Fibroblast of lung (primary cell): ENCODE measurements around the gene KRTAP10-12. TPM values are rescaled to one million over a fixed set of nuclear protein-coding genes. Genes with fewer than 3 reads are reported as not detected.

Source experiments
- DNase-seq, 2 donors: peaks; one replicate each; pipeline versions ENCODE4 v3.0.0 to v3.0.0-alpha.2; 2010; ENCODE audit warnings: low read depth in 2 of 2
- H2AFZ ChIP-seq: 2 replicates; pipeline ENCODE4 v1.5.1; 2012; ENCODE audit warnings: low read length, control low read depth, inconsistent platforms
- H3K27ac ChIP-seq: 2 replicates; pipeline ENCODE4 v1.5.1; 2011; ENCODE audit warnings: low read length, control low read depth; ENCODE audit not compliant: insufficient read depth
- H3K27me3 ChIP-seq: 2 replicates; pipeline ENCODE4 v1.5.1; 2011; ENCODE audit warnings: mild to moderate bottlenecking, low read length; ENCODE audit not compliant: control insufficient read depth, insufficient read depth
- H3K36me3 ChIP-seq: 2 replicates; pipeline ENCODE4 v1.5.1; 2011; ENCODE audit warnings: low read length; ENCODE audit not compliant: control insufficient read depth, insufficient read depth
- H3K4me1 ChIP-seq: 2 replicates; pipeline ENCODE4 v1.5.1; 2011; ENCODE audit warnings: low read length; ENCODE audit not compliant: control insufficient read depth, insufficient read depth; ENCODE audit errors: extremely low read depth
- H3K4me2 ChIP-seq: 2 replicates; pipeline ENCODE4 v1.5.1; 2011; ENCODE audit warnings: low read length, control low read depth; ENCODE audit not compliant: insufficient read depth; ENCODE audit errors: extremely low read depth
- H3K4me3 ChIP-seq, 4 experiments: fragments of 200-600 bp in 1 of 4; sonication (generic) in 1 of 4; replicated peaks in 1 of 4; 2 replicates each; pipeline ENCODE4 v1.5.1; 2011 to 2016; ENCODE audit warnings: low read length in 4 of 4, low read depth in 3 of 4, mild to moderate bottlenecking in 3 of 4, control low read depth in 2 of 4, inconsistent platforms in 1 of 4, mixed read lengths in 1 of 4; ENCODE audit not compliant: insufficient read depth in 1 of 4; ENCODE audit errors: control extremely low read depth in 1 of 4
- H3K79me2 ChIP-seq: 2 replicates; pipeline ENCODE4 v1.5.1; 2012; ENCODE audit warnings: mild to moderate bottlenecking, low read length, inconsistent platforms; ENCODE audit not compliant: control insufficient read depth, insufficient read depth
- H3K9ac ChIP-seq: 2 replicates; pipeline ENCODE4 v1.5.1; 2011; ENCODE audit warnings: mild to moderate bottlenecking, low read length, control low read depth; ENCODE audit not compliant: insufficient read depth
- H3K9me3 ChIP-seq: 2 replicates; pipeline ENCODE4 v1.5.1; 2012; ENCODE audit warnings: low read depth, low read length; ENCODE audit not compliant: control insufficient read depth, insufficient read depth
- H4K20me1 ChIP-seq: 2 replicates; pipeline ENCODE4 v1.5.1; 2011; ENCODE audit warnings: low read length; ENCODE audit not compliant: control insufficient read depth, insufficient read depth; ENCODE audit errors: extremely low read depth
- EZH2 ChIP-seq: IDR thresholded peaks from 2 replicates; pipeline ENCODE4 v1.5.1; 2012; ENCODE audit warnings: low read length, control low read depth, mild to moderate bottlenecking; ENCODE audit errors: missing control alignments
- polyA plus RNA-seq, 2 donors: library from polyadenylated mRNA; depleted of rRNA in 1 of 2; stranded (reverse) in 1 of 2; unstranded in 1 of 2; fragments of >200 nt; gene quantifications; 2 replicates each; pipeline ENCODE4 v1.2.1, GENCODE V29; 2011 to 2012; ENCODE audit warnings: missing spikeins in 1 of 2
- total RNA-seq: library from RNA; depleted of rRNA; stranded (reverse); fragments of >200 nt; gene quantifications from 2 replicates; pipeline ENCODE4 v1.2.1, GENCODE V29; 2014
- TF ChIP-seq, protein P1 (sequence below), 2 donors: IDR thresholded peaks in 1 of 2; conservative IDR thresholded peaks in 1 of 2; 1 replicate in 1 of 2; 2 replicates in 1 of 2; pipeline ENCODE4 v1.5.1; 2011 to 2012; ENCODE audit warnings: low read length in 2 of 2, control low read depth in 1 of 2, inconsistent platforms in 1 of 2, low read depth in 1 of 2, mild to moderate bottlenecking in 1 of 2

KRTAP10-12 gene
- total and polyA plus RNA-seq, 2 donors (not counting 1 experiment from before 2014, with no cell fraction given) = not detected

GRCh38 chr21:44727321-44727720, 30.3 kb downstream of the KRTAP10-12 start:
- Histone ChIP-seq H3K36me3 (no peaks in the 10 kb centered on the region), H3K4me3 (no peak overlapping the region), H3K27me3 (peaks cover 14% of the 10 kb centered on the region), H2AFZ (no peak overlapping the region), H3K9me3 (no peaks in the 10 kb centered on the region), H3K4me1 (no peaks in the 10 kb centered on the region), H3K79me2 (no peaks in the 10 kb centered on the region), H3K9ac (no peak overlapping the region), H3K4me2 (no peak overlapping the region), H4K20me1 (no peaks in the 10 kb centered on the region), H3K27ac (no peak overlapping the region)
- no peak for DNase-seq
- TF ChIP-seq, protein P1, sequence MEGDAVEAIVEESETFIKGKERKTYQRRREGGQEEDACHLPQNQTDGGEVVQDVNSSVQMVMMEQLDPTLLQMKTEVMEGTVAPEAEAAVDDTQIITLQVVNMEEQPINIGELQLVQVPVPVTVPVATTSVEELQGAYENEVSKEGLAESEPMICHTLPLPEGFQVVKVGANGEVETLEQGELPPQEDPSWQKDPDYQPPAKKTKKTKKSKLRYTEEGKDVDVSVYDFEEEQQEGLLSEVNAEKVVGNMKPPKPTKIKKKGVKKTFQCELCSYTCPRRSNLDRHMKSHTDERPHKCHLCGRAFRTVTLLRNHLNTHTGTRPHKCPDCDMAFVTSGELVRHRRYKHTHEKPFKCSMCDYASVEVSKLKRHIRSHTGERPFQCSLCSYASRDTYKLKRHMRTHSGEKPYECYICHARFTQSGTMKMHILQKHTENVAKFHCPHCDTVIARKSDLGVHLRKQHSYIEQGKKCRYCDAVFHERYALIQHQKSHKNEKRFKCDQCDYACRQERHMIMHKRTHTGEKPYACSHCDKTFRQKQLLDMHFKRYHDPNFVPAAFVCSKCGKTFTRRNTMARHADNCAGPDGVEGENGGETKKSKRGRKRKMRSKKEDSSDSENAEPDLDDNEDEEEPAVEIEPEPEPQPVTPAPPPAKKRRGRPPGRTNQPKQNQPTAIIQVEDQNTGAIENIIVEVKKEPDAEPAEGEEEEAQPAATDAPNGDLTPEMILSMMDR (conservative IDR thresholded peaks at IDR 0.05 in 1 of 2, IDR thresholded peaks at IDR 0.05 in 1 of 2; ENCODE audit: low read depth in 1 of 2, low read length in 2 of 2) = no peak
- TF ChIP-seq EZH2 = no peak

GRCh38 chr21:44727757-44728156, 30.8 kb downstream of the KRTAP10-12 start:
- H2AFZ ChIP-seq = no peak overlapping the region
- H3K9ac ChIP-seq = no peak overlapping the region
- no peaks in the 10 kb centered on the region for H3K4me1 ChIP-seq
- H3K27me3 ChIP-seq = peaks cover 10% of the 10 kb centered on the region
- DNase-seq = no peak
- no peak overlapping the region for H3K27ac ChIP-seq
- TF ChIP-seq, protein P1 (conservative IDR thresholded peaks at IDR 0.05 in 1 of 2, IDR thresholded peaks at IDR 0.05 in 1 of 2; ENCODE audit: low read depth in 1 of 2, low read length in 2 of 2) = no peak
- TF ChIP-seq EZH2 = no peak
- H3K79me2 ChIP-seq = no peaks in the 10 kb centered on the region
- no peaks in the 10 kb centered on the region for H4K20me1 ChIP-seq
- no peak overlapping the region for H3K4me3 ChIP-seq
- no peak overlapping the region for H3K4me2 ChIP-seq
- no peaks in the 10 kb centered on the region for H3K9me3 ChIP-seq
- no peaks in the 10 kb centered on the region for H3K36me3 ChIP-seq

DNA sequence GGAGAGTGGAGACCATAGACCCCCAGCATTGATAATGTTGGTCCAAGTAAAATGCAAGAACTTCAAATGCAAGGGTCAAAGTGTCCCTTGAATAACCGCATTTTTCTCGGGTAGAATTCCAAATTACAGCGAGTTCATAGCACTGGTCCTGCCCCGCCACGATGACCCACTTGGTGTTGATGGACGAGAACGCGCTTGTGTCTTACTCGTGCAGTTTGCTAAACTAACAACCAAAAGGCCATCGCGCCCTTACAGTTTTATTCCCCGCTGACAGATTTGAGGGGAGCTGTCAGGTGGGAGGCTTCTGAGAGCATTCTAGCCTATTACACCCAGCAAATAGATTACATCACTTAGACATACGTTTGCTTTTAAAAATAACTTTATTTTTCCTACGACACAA, 31.7 kb downstream of the KRTAP10-12 start:
- no peak overlapping the region for H2AFZ ChIP-seq
- H4K20me1 ChIP-seq = no peaks in the 10 kb centered on the region
- H3K4me3 ChIP-seq = no peak overlapping the region
- no peak overlapping the region for H3K27ac ChIP-seq
- no peak for TF ChIP-seq EZH2
- TF ChIP-seq, protein P1 (conservative IDR thresholded peaks at IDR 0.05 in 1 of 2, IDR thresholded peaks at IDR 0.05 in 1 of 2; ENCODE audit: low read depth in 1 of 2, low read length in 2 of 2) = no peak
- H3K4me1 ChIP-seq = no peaks in the 10 kb centered on the region
- peaks cover 3% of the 10 kb centered on the region for H3K27me3 ChIP-seq
- H3K4me2 ChIP-seq = no peak overlapping the region
- H3K9me3 ChIP-seq = no peaks in the 10 kb centered on the region
- no peaks in the 10 kb centered on the region for H3K36me3 ChIP-seq
- no peaks in the 10 kb centered on the region for H3K79me2 ChIP-seq
- DNase-seq = no peak
- no peak overlapping the region for H3K9ac ChIP-seq
